Activated naive CD4-positive, alpha-beta T cell treated with anti-CD3 and anti-CD28 coated beads, Interleukin-2, amount 50 U/mL, for 72 hours (primary cell): ENCODE data around the gene GAMT. TPM values are rescaled to one million over a fixed set of nuclear protein-coding genes. Genes with fewer than 3 reads are reported as not detected.

ENCODE experiments used
- ATAC-seq, 2 donors: fragments of 150-1000 bp; cut with Tn5 transposase; 2 replicates each; pipeline ENCODE4 v1.10.0; 2021; ENCODE audit warnings: mild to moderate bottlenecking in 2 of 2, moderate library complexity in 2 of 2
- DNase-seq, 2 donors: peaks; one replicate each; pipeline ENCODE4 v3.0.0; 2021 to 2022; ENCODE audit warnings: low spot score in 2 of 2
- H3K27ac Mint-ChIP-seq, 2 donors: one replicate each; pipeline ENCODE4 v1.8.0; 2022; ENCODE audit warnings: mild to moderate bottlenecking in 2 of 2, mixed read lengths in 2 of 2
- H3K36me3 Mint-ChIP-seq, 2 donors: one replicate each; pipeline ENCODE4 v1.8.0; 2022; ENCODE audit warnings: mixed read lengths in 2 of 2
- H3K9me3 Mint-ChIP-seq, 2 donors: one replicate each; pipeline ENCODE4 v1.8.0; 2022; ENCODE audit warnings: mixed read lengths in 2 of 2
- total RNA-seq, 2 donors: library from RNA; stranded (reverse); gene quantifications; one replicate each; pipeline ENCODE4 v1.2.3, GENCODE V29; 2022

The GAMT gene
- total RNA-seq, 2 donors from 2014 or later: 4.2 to 30.2 TPM

- Mint-ChIP-seq H3K9me3 (no peaks in the 10 kb centered on the region), H3K27ac (peak within 1 kb of the TSS; percentile 100), H3K36me3 (peaks cover 24 to 36% of the 10 kb centered on the region in 2 donors)
- DNase-seq: peak; percentile 96 to 97
- ATAC-seq: peak; percentile 87 to 91
Observed at GRCh38 chr19:1438035-1438932, 36.9 kb upstream of the GAMT start, which contains the start of gene RPS15. Gene RPS15 (plus strand): TSS chr19:1438396. CDS start chr19:1438426, 30 bp downstream.

GRCh38 chr19:1437609-1438008, 36.3 kb upstream of the GAMT start:
- H3K36me3 Mint-ChIP-seq: peaks cover 24 to 36% of the 10 kb centered on the region in 2 donors
- ATAC-seq (no peak), DNase-seq (no peak)
- H3K27ac Mint-ChIP-seq: peak overlapping the region; percentile 100
- no peaks in the 10 kb centered on the region for H3K9me3 Mint-ChIP-seq

- ATAC-seq (no peak), DNase-seq (no peak)
- no peak overlapping the region for H3K27ac Mint-ChIP-seq
- peaks cover 18 to 19% of the 10 kb centered on the region in 2 donors for H3K36me3 Mint-ChIP-seq
- H3K9me3 Mint-ChIP-seq: no peaks in the 10 kb centered on the region
Observed at GRCh38 chr19:1435378-1435989, 34.1 kb upstream of the GAMT start.

GRCh38 chr19:1434577-1435060, 33.3 kb upstream of the GAMT start:
- H3K36me3 Mint-ChIP-seq: peaks cover 9 to 12% of the 10 kb centered on the region in 2 donors
- H3K9me3 Mint-ChIP-seq: no peaks in the 10 kb centered on the region
- ATAC-seq (no peak), DNase-seq (no peak)
- no peak overlapping the region for H3K27ac Mint-ChIP-seq

GRCh38 chr19:1434040-1434366, 32.7 kb upstream of the GAMT start:
- Mint-ChIP-seq H3K9me3 (no peaks in the 10 kb centered on the region), H3K36me3 (peaks cover 6 to 7% of the 10 kb centered on the region in 2 donors), H3K27ac (no peak overlapping the region)
- no peak for ATAC-seq
- no peak for DNase-seq

GRCh38 chr19:1433119-1434039, 32.0 kb upstream of the GAMT start:
- DNase-seq (no peak), ATAC-seq (no peak)
- H3K36me3 Mint-ChIP-seq: peaks cover 4 to 5% of the 10 kb centered on the region in 2 donors
- H3K27ac Mint-ChIP-seq: no peak overlapping the region
- H3K9me3 Mint-ChIP-seq: no peaks in the 10 kb centered on the region

- Mint-ChIP-seq H3K27ac (peak overlapping the region in 1 of 2 donors; percentile 23), H3K9me3 (no peaks in the 10 kb centered on the region), H3K36me3 (no peaks in the 10 kb centered on the region)
- ATAC-seq (no peak), DNase-seq (no peak)
Observed at GRCh38 chr19:1432507-1432887, 31.2 kb upstream of the GAMT start.

- no peaks in the 10 kb centered on the region for H3K9me3 Mint-ChIP-seq
- H3K36me3 Mint-ChIP-seq: no peaks in the 10 kb centered on the region
- DNase-seq (no peak), ATAC-seq (no peak)
- peak overlapping the region in 1 of 2 donors; percentile 68 for H3K27ac Mint-ChIP-seq
Observed at GRCh38 chr19:1431759-1432506, 30.6 kb upstream of the GAMT start.

GRCh38 chr19:1430246-1430645, 28.9 kb upstream of the GAMT start:
- H3K36me3 Mint-ChIP-seq: no peaks in the 10 kb centered on the region
- H3K27ac Mint-ChIP-seq: no peak overlapping the region
- H3K9me3 Mint-ChIP-seq: no peaks in the 10 kb centered on the region
- no peak for ATAC-seq
- no peak for DNase-seq

- no peak for ATAC-seq
- Mint-ChIP-seq H3K27ac (peak overlapping the region in 1 of 2 donors; percentile 89), H3K36me3 (peaks cover 0 to 4% of the 10 kb centered on the region in 2 donors)
Observed at GRCh38 chr19:1429750-1430149, 28.4 kb upstream of the GAMT start.

GRCh38 chr19:1428738-1429391, 27.5 kb upstream of the GAMT start:
- Mint-ChIP-seq H3K36me3 (peaks cover 0 to 4% of the 10 kb centered on the region in 2 donors), H3K9me3 (no peaks in the 10 kb centered on the region), H3K27ac (no peak overlapping the region)

More at GRCh38 chr19:1429750-1430149, 28.4 kb upstream of the GAMT start:
- no peak for DNase-seq
- no peaks in the 10 kb centered on the region for H3K9me3 Mint-ChIP-seq

GRCh38 chr19:1427221-1427920, 26.0 kb upstream of the GAMT start:
- ATAC-seq: no peak
- no peaks in the 10 kb centered on the region for H3K9me3 Mint-ChIP-seq
- H3K27ac Mint-ChIP-seq: no peak overlapping the region

More at GRCh38 chr19:1428738-1429391, 27.5 kb upstream of the GAMT start:
- DNase-seq: no peak
- no peak for ATAC-seq

GRCh38 chr19:1426736-1427135, 25.4 kb upstream of the GAMT start:
- ATAC-seq (no peak), DNase-seq (no peak)
- H3K9me3 Mint-ChIP-seq: no peaks in the 10 kb centered on the region
- H3K27ac Mint-ChIP-seq: no peak overlapping the region
- H3K36me3 Mint-ChIP-seq: peaks cover 11 to 15% of the 10 kb centered on the region in 2 donors

More at GRCh38 chr19:1427221-1427920, 26.0 kb upstream of the GAMT start:
- no peak for DNase-seq
- peaks cover 11 to 14% of the 10 kb centered on the region in 2 donors for H3K36me3 Mint-ChIP-seq

- Mint-ChIP-seq H3K9me3 (no peaks in the 10 kb centered on the region), H3K27ac (no peak overlapping the region), H3K36me3 (peaks cover 11 to 15% of the 10 kb centered on the region in 2 donors)
- no peak for ATAC-seq
- DNase-seq: no peak
Observed at GRCh38 chr19:1425902-1426301, 24.6 kb upstream of the GAMT start.
